Caco-2 (cell line): ENCODE results near the gene SCN9A. TPM values are rescaled to one million over a fixed set of nuclear protein-coding genes. Genes with fewer than 3 reads are reported as not detected.
"Not testable (repeated sequence)": the region's sequence is repeated elsewhere in the genome, so short reads cannot be mapped to it uniquely, and the experiment has no call there.

Source experiments
- BruUV-seq: library from RNA; stranded (reverse); fragments of 400-500 nt; replicated peaks from 2 replicates; lab custom pipeline; 2021; lab: Mats Ljungman, UMichigan
- CTCF ChIA-PET: fragments of 300-600 bp; sonication (Branson Sonifier 250); formaldehyde crosslinking; loops from one replicate; lab custom pipeline; 2022; ENCODE audit warnings: antibody characterized with exemption; lab: Charles Lee
- POLR2A ChIA-PET: fragments of 300-600 bp; sonication (Branson Sonifier 250); formaldehyde crosslinking; loops from one replicate; lab custom pipeline; 2022; ENCODE audit warnings: antibody characterized with exemption; lab: Charles Lee
- DNase-seq, 2 experiments: peaks; one replicate each; pipeline versions ENCODE4 v3.0.0 to v3.0.0-alpha.2; 2020 to 2022
- H3K27me3 ChIP-seq: replicated peaks from 2 replicates; pipeline ENCODE4 v1.6.0; 2011; ENCODE audit warnings: low read length; ENCODE audit not compliant: control insufficient read depth, insufficient read depth
- H3K36me3 ChIP-seq: 2 replicates; pipeline ENCODE4 v1.5.1; 2011; ENCODE audit warnings: low read length; ENCODE audit not compliant: control insufficient read depth, insufficient read depth
- H3K4me1 ChIP-seq: fragments of 250-450 bp; sonication (Bioruptor Pico); 2 replicates; pipeline ENCODE4 v1.5.1; 2020; ENCODE audit warnings: mild to moderate bottlenecking
- H3K4me3 ChIP-seq: 2 replicates; pipeline ENCODE4 v1.5.1; 2011; ENCODE audit warnings: low read depth, mild to moderate bottlenecking, control low read depth, low read length
- H3K9me3 ChIP-seq: fragments of 250-450 bp; sonication (Bioruptor Pico); 2 replicates; pipeline ENCODE4 v1.5.1; 2020; ENCODE audit warnings: mild to moderate bottlenecking, moderate library complexity
- H3K27ac Mint-ChIP-seq: one replicate; pipeline ENCODE4 v1.8.0; 2022; ENCODE audit warnings: mixed read lengths; ENCODE audit not compliant: unreplicated experiment
- H3K27me3 Mint-ChIP-seq: one replicate; pipeline ENCODE4 v1.8.0; 2022; ENCODE audit warnings: mixed read lengths; ENCODE audit not compliant: insufficient read depth, unreplicated experiment
- H3K36me3 Mint-ChIP-seq: one replicate; pipeline ENCODE4 v1.8.0; 2022; ENCODE audit warnings: mild to moderate bottlenecking, mixed read lengths; ENCODE audit not compliant: insufficient read depth, unreplicated experiment
- H3K4me1 Mint-ChIP-seq: one replicate; pipeline ENCODE4 v1.8.0; 2022; ENCODE audit warnings: low read depth, mixed read lengths; ENCODE audit not compliant: unreplicated experiment
- H3K4me3 Mint-ChIP-seq: one replicate; pipeline ENCODE4 v1.8.0; 2022; ENCODE audit warnings: mild to moderate bottlenecking, moderate library complexity, mixed read lengths; ENCODE audit not compliant: unreplicated experiment
- H3K9me3 Mint-ChIP-seq: one replicate; pipeline ENCODE4 v1.8.0; 2022; ENCODE audit warnings: mixed read lengths; ENCODE audit not compliant: unreplicated experiment
- CTCF ChIP-seq, 2 experiments: fragments of 200-600 bp in 1 of 2; IDR thresholded peaks; 1 replicate in 1 of 2; 2 replicates in 1 of 2; pipeline versions ENCODE4 v1.5.1 to v1.8.0; 2011 to 2022; ENCODE audit warnings: antibody characterized with exemption in 1 of 2, control low read depth in 1 of 2, inconsistent platforms in 1 of 2, low read depth in 1 of 2, low read length in 1 of 2, mild to moderate bottlenecking in 1 of 2, moderate library complexity in 1 of 2; ENCODE audit not compliant: insufficient read depth in 1 of 2, severe bottlenecking in 1 of 2, unreplicated experiment in 1 of 2
- intact Hi-C: fragments of 100-400 bp; cut with micrococcal nuclease; formaldehyde crosslinking; loops from one replicate; pipeline ENCODE4 v1.10.0; 2022; ENCODE audit not compliant: unreplicated experiment
- total RNA-seq: library from RNA; stranded (reverse); gene quantifications from 2 replicates; pipeline ENCODE4 v1.2.3, GENCODE V29; 2022

SCN9A gene
- total RNA-seq, 1 experiment from 2014 or later, result 18.5 TPM

- no peaks in the 10 kb centered on the region for H3K9me3 Mint-ChIP-seq
- POLR2A ChIA-PET, result no interaction called here
- intact Hi-C loops, result no loop called here
Measured at GRCh38 chr2:166224197-166224596, 151.5 kb downstream of the SCN9A start.

GRCh38 chr2:166223298-166223697 is 152.4 kb downstream of the SCN9A start:
- no peaks in the 10 kb centered on the region for H3K36me3 ChIP-seq
- H3K27ac Mint-ChIP-seq, result no peak overlapping the region
- no peak overlapping the region for H3K4me3 ChIP-seq
- H3K9me3 ChIP-seq, result no peaks in the 10 kb centered on the region
- intact Hi-C loops, result no loop called here
- H3K36me3 Mint-ChIP-seq, result no peaks in the 10 kb centered on the region
- no TSS peak for BruUV-seq
- no peaks in the 10 kb centered on the region for H3K9me3 Mint-ChIP-seq
- no peaks in the 10 kb centered on the region for H3K27me3 ChIP-seq
- POLR2A ChIA-PET, result no interaction called here
- no peak overlapping the region for H3K4me3 Mint-ChIP-seq
- no peaks in the 10 kb centered on the region for H3K4me1 ChIP-seq
- DNase-seq, result no peak
- CTCF ChIA-PET, result no interaction called here
- no peaks in the 10 kb centered on the region for H3K27me3 Mint-ChIP-seq
- no peaks in the 10 kb centered on the region for H3K4me1 Mint-ChIP-seq
- no peak for TF ChIP-seq CTCF (IDR thresholded peaks at IDR 0.05; ENCODE audit: insufficient read depth in 1 of 2, low read depth in 1 of 2, low read length in 1 of 2, severe bottlenecking in 1 of 2, unreplicated experiment in 1 of 2)

More at GRCh38 chr2:166224197-166224596, 151.5 kb downstream of the SCN9A start:
- H3K4me1 ChIP-seq, result no peaks in the 10 kb centered on the region
- H3K36me3 Mint-ChIP-seq, result no peaks in the 10 kb centered on the region
- CTCF ChIA-PET, result no interaction called here
- no peaks in the 10 kb centered on the region for H3K27me3 ChIP-seq
- H3K4me3 ChIP-seq, result no peak overlapping the region
- no peaks in the 10 kb centered on the region for H3K27me3 Mint-ChIP-seq
- H3K4me3 Mint-ChIP-seq, result no peak overlapping the region
- no peak overlapping the region for H3K27ac Mint-ChIP-seq
- TF ChIP-seq CTCF (IDR thresholded peaks at IDR 0.05; ENCODE audit: insufficient read depth in 1 of 2, low read depth in 1 of 2, low read length in 1 of 2, severe bottlenecking in 1 of 2, unreplicated experiment in 1 of 2), result no peak
- no peak for DNase-seq
- no peaks in the 10 kb centered on the region for H3K36me3 ChIP-seq
- no TSS peak for BruUV-seq
- H3K9me3 ChIP-seq, result no peaks in the 10 kb centered on the region
- no peaks in the 10 kb centered on the region for H3K4me1 Mint-ChIP-seq

GRCh38 chr2:166211079-166211478 is 164.7 kb downstream of the SCN9A start:
- no peaks in the 10 kb centered on the region for H3K9me3 ChIP-seq
- no peak for TF ChIP-seq CTCF (IDR thresholded peaks at IDR 0.05; ENCODE audit: insufficient read depth in 1 of 2, low read depth in 1 of 2, low read length in 1 of 2, severe bottlenecking in 1 of 2, unreplicated experiment in 1 of 2)
- CTCF ChIA-PET, result no interaction called here
- POLR2A ChIA-PET, result no interaction called here
- no peaks in the 10 kb centered on the region for H3K36me3 Mint-ChIP-seq
- no TSS peak for BruUV-seq
- H3K4me1 Mint-ChIP-seq, result no peaks in the 10 kb centered on the region
- DNase-seq, result no peak
- no peaks in the 10 kb centered on the region for H3K9me3 Mint-ChIP-seq
- H3K36me3 ChIP-seq, result no peaks in the 10 kb centered on the region
- no peaks in the 10 kb centered on the region for H3K27me3 ChIP-seq
- H3K4me3 ChIP-seq, result no peak overlapping the region
- H3K27me3 Mint-ChIP-seq, result no peaks in the 10 kb centered on the region
- H3K4me3 Mint-ChIP-seq, result no peak overlapping the region
- intact Hi-C loops, result no loop called here
- no peak overlapping the region for H3K27ac Mint-ChIP-seq
- no peaks in the 10 kb centered on the region for H3K4me1 ChIP-seq

- H3K4me1 ChIP-seq, BruUV-seq, CTCF ChIA-PET, DNase-seq, H3K27me3 Mint-ChIP-seq, H3K9me3 Mint-ChIP-seq, H3K36me3 Mint-ChIP-seq, H3K4me3 Mint-ChIP-seq, POLR2A ChIA-PET, intact Hi-C loops, H3K4me3 ChIP-seq, H3K27me3 ChIP-seq, H3K27ac Mint-ChIP-seq, H3K4me1 Mint-ChIP-seq, H3K9me3 ChIP-seq, H3K36me3 ChIP-seq: not testable (repeated sequence)
Measured at GRCh38 chr2:166209944-166210343, 165.8 kb downstream of the SCN9A start.

GRCh38 chr2:166209367-166209766 is 166.4 kb downstream of the SCN9A start:
- H3K36me3 Mint-ChIP-seq, H3K4me1 Mint-ChIP-seq, CTCF ChIA-PET, intact Hi-C loops, DNase-seq, H3K27me3 Mint-ChIP-seq, BruUV-seq, H3K9me3 Mint-ChIP-seq, H3K9me3 ChIP-seq, H3K4me3 Mint-ChIP-seq, H3K27ac Mint-ChIP-seq, H3K36me3 ChIP-seq, H3K4me3 ChIP-seq, H3K27me3 ChIP-seq, H3K4me1 ChIP-seq, POLR2A ChIA-PET: not testable (repeated sequence)
